ENCODE data around the gene CYSLTR1. TPM values are rescaled to one million over a fixed set of nuclear protein-coding genes. Genes with fewer than 3 reads are reported as not detected.

Gene CYSLTR1
- total RNA-seq, 1 experiment from 2014 or later = not detected

- ChIA-PET POLR2A (ENCODE audit: unreplicated experiment) (no interaction called here), CTCF (no interaction called here)
- no peak overlapping the region for H3K27ac ChIP-seq
- no peaks in the 10 kb centered on the region for H4K20me1 ChIP-seq (ENCODE audit: insufficient read depth)
- TF ChIP-seq EZH2 (IDR thresholded peaks at IDR 0.05; ENCODE audit: low read depth) = no peak
- no peak for TF ChIP-seq CTCF (conservative IDR thresholded peaks at IDR 0.05)
- DNase-seq = no peak
- no peaks in the 10 kb centered on the region for H3K4me1 ChIP-seq (replicated peaks; ENCODE audit: insufficient read depth)
- no peaks in the 10 kb centered on the region for H3K79me2 ChIP-seq (ENCODE audit: low read depth)
- H3K9me2 ChIP-seq (ENCODE audit: insufficient read depth) = no peaks in the 10 kb centered on the region
- H2AFZ ChIP-seq = no peak overlapping the region
- BruUV-seq (replicated peaks) = no TSS peak
- H3F3A ChIP-seq (ENCODE audit: insufficient read depth, low read depth) = no peaks in the 10 kb centered on the region
- H3K4me2 ChIP-seq = no peak overlapping the region
- H3K9me3 ChIP-seq (ENCODE audit: insufficient read depth, low read depth) = no peaks in the 10 kb centered on the region
- intact Hi-C loops (cut with micrococcal nuclease; ENCODE audit: unreplicated experiment) = no loop called here
- H3K36me3 ChIP-seq (ENCODE audit: low read depth) = no peaks in the 10 kb centered on the region
- no peaks in the 10 kb centered on the region for H3K27me3 ChIP-seq (ENCODE audit: insufficient read depth, low read depth)
- H3K4me3 ChIP-seq = no peak overlapping the region
Measured at GRCh38 chrX:78366576-78366975, 39.2 kb upstream of the CYSLTR1 start.

GRCh38 chrX:78357342-78358055 is 30.1 kb upstream of the CYSLTR1 start:
- Histone ChIP-seq H4K20me1 (ENCODE audit: insufficient read depth) (no peaks in the 10 kb centered on the region), H3K9me2 (ENCODE audit: insufficient read depth) (no peaks in the 10 kb centered on the region), H2AFZ (no peak overlapping the region), H3F3A (ENCODE audit: insufficient read depth, low read depth) (no peaks in the 10 kb centered on the region), H3K4me1 (replicated peaks; ENCODE audit: insufficient read depth) (no peaks in the 10 kb centered on the region), H3K27me3 (ENCODE audit: insufficient read depth, low read depth) (no peaks in the 10 kb centered on the region), H3K27ac (no peak overlapping the region), H3K4me2 (no peak overlapping the region), H3K36me3 (ENCODE audit: low read depth) (no peaks in the 10 kb centered on the region), H3K4me3 (no peak overlapping the region), H3K9me3 (ENCODE audit: insufficient read depth, low read depth) (no peaks in the 10 kb centered on the region), H3K79me2 (ENCODE audit: low read depth) (no peaks in the 10 kb centered on the region)
- POLR2A ChIA-PET (ENCODE audit: unreplicated experiment) = no interaction called here
- TF ChIP-seq CTCF (conservative IDR thresholded peaks at IDR 0.05) = no peak
- TF ChIP-seq EZH2 (IDR thresholded peaks at IDR 0.05; ENCODE audit: low read depth) = no peak
- intact Hi-C loops (cut with micrococcal nuclease; ENCODE audit: unreplicated experiment) = no loop called here
- BruUV-seq (replicated peaks) = no TSS peak
- CTCF ChIA-PET = no interaction called here
- no peak for DNase-seq

GRCh38 chrX:78333521-78333920 is 6.1 kb upstream of the CYSLTR1 start:
- Histone ChIP-seq H3K36me3 (ENCODE audit: low read depth) (no peaks in the 10 kb centered on the region), H3K79me2 (ENCODE audit: low read depth) (no peaks in the 10 kb centered on the region), H3K4me3 (no peak overlapping the region), H4K20me1 (ENCODE audit: insufficient read depth) (no peaks in the 10 kb centered on the region), H3K9me2 (ENCODE audit: insufficient read depth) (no peaks in the 10 kb centered on the region), H3K9me3 (ENCODE audit: insufficient read depth, low read depth) (no peaks in the 10 kb centered on the region), H3F3A (ENCODE audit: insufficient read depth, low read depth) (no peaks in the 10 kb centered on the region), H3K27me3 (ENCODE audit: insufficient read depth, low read depth) (no peaks in the 10 kb centered on the region), H3K4me2 (no peak overlapping the region), H2AFZ (no peak overlapping the region), H3K4me1 (replicated peaks; ENCODE audit: insufficient read depth) (no peaks in the 10 kb centered on the region), H3K27ac (no peak overlapping the region)
- no TSS peak for BruUV-seq (replicated peaks)
- no peak for DNase-seq
- TF ChIP-seq EZH2 (IDR thresholded peaks at IDR 0.05; ENCODE audit: low read depth) (no peak), CTCF (conservative IDR thresholded peaks at IDR 0.05) (no peak)
- intact Hi-C loops (cut with micrococcal nuclease; ENCODE audit: unreplicated experiment) = no loop called here
- CTCF ChIA-PET = no interaction called here
- POLR2A ChIA-PET (ENCODE audit: unreplicated experiment) = no interaction called here

All from PC-9 (cell line).